ENCODE data around the gene RAB5IF. TPM values are rescaled to one million over a fixed set of nuclear protein-coding genes. Genes with fewer than 3 reads are reported as not detected.
A peak's percentile ranks its signal among the peaks of the same experiment; 100 is the strongest.
"Not testable (repeated sequence)": the region's sequence is repeated elsewhere in the genome, so short reads cannot be mapped to it uniquely, and the experiment has no call there.

RAB5IF gene
- total RNA-seq, 2 experiments from 2014 or later = 108 to 109 TPM

- POLR2A ChIA-PET = interaction anchor here (0.6 kb wide), 1 partner anchor 80 kb away, joined by 4 read pairs; no protein-coding TSS in a partner anchor
- H3K4me3 Mint-ChIP-seq; H3K27me3 Mint-ChIP-seq (ENCODE audit: low read depth); H3K27ac Mint-ChIP-seq; H3K9me3 Mint-ChIP-seq (ENCODE audit: insufficient read depth); DNase-seq; ATAC-seq: not testable (repeated sequence)
- Mint-ChIP-seq H3K4me1 (ENCODE audit: low read depth) (peaks cover 39% of the 10 kb centered on the region), H3K36me3 (ENCODE audit: low read depth) (peaks cover 69% of the 10 kb centered on the region)
- CTCF ChIA-PET = interaction anchor here (1.8 to 2.1 kb wide), 3 partner anchors 121 to 200 kb away, joined by 4 to 8 read pairs (median 7); partner anchors contain the start of gene DSN1
These were observed 2.8 kb downstream of the RAB5IF start for GRCh38 chr20:36608388-36608728.

GRCh38 chr20:36611625-36612024, 6.0 kb downstream of the RAB5IF start:
- no peaks in the 10 kb centered on the region for H3K9me3 Mint-ChIP-seq (ENCODE audit: insufficient read depth)
- H3K4me3 Mint-ChIP-seq = no peak overlapping the region
- no peaks in the 10 kb centered on the region for H3K27me3 Mint-ChIP-seq (ENCODE audit: low read depth)
- no peak for DNase-seq
- ATAC-seq = no peak
- H3K36me3 Mint-ChIP-seq (ENCODE audit: low read depth) = peaks cover 87% of the 10 kb centered on the region
- peak overlapping the region; percentile 63 for H3K27ac Mint-ChIP-seq
- ChIA-PET CTCF (interaction anchor here (1.3 to 3.6 kb wide), 9 partner anchors 18 to 277 kb away, joined by 3 to 43 read pairs (median 5); partner anchors contain the start of gene SLA2), POLR2A (interaction anchor here (1.1 to 2.3 kb wide), 3 partner anchors 14 to 34 kb away, joined by 3 to 10 read pairs (median 7); no protein-coding TSS in a partner anchor)
- H3K4me1 Mint-ChIP-seq (ENCODE audit: low read depth) = peaks cover 45% of the 10 kb centered on the region

- Mint-ChIP-seq H3K4me1 (ENCODE audit: low read depth) (peaks cover 27% of the 10 kb centered on the region), H3K4me3 (no peak overlapping the region), H3K9me3 (ENCODE audit: insufficient read depth) (no peaks in the 10 kb centered on the region), H3K27ac (peak overlapping the region; percentile 52), H3K36me3 (ENCODE audit: low read depth) (peaks cover 73% of the 10 kb centered on the region), H3K27me3 (ENCODE audit: low read depth) (no peaks in the 10 kb centered on the region)
- ATAC-seq = no peak
- CTCF ChIA-PET = interaction anchor here (1.0 to 3.6 kb wide), 7 partner anchors 9 to 132 kb away, joined by 3 to 43 read pairs (median 4); partner anchors contain the start of genes NDRG3 and SLA2
- DNase-seq = no peak
- POLR2A ChIA-PET = no interaction called here
These were observed 8.4 kb downstream of the RAB5IF start for GRCh38 chr20:36613974-36614373.

- no peak for DNase-seq
- H3K4me1 Mint-ChIP-seq (ENCODE audit: low read depth) = peaks cover 27% of the 10 kb centered on the region
- no peak for ATAC-seq
- peak overlapping the region; percentile 57 for H3K27ac Mint-ChIP-seq
- no peak overlapping the region for H3K4me3 Mint-ChIP-seq
- ChIA-PET CTCF (interaction anchor here (1.0 to 3.6 kb wide), 4 partner anchors 10 to 30 kb away, joined by 3 to 43 read pairs (median 3); partner anchors contain the start of gene SLA2), POLR2A (interaction anchor here (0.5 to 0.6 kb wide), 2 partner anchors 131 to 1728 kb away, joined by 3 read pairs; no protein-coding TSS in a partner anchor)
- H3K27me3 Mint-ChIP-seq (ENCODE audit: low read depth) = no peaks in the 10 kb centered on the region
- H3K36me3 Mint-ChIP-seq (ENCODE audit: low read depth) = peaks cover 65% of the 10 kb centered on the region
- no peaks in the 10 kb centered on the region for H3K9me3 Mint-ChIP-seq (ENCODE audit: insufficient read depth)
These were observed 9.4 kb downstream of the RAB5IF start for GRCh38 chr20:36614781-36615557.

GRCh38 chr20:36620917-36621316, 15.3 kb downstream of the RAB5IF start:
- peaks cover 29% of the 10 kb centered on the region for H3K4me1 Mint-ChIP-seq (ENCODE audit: low read depth)
- ChIA-PET CTCF (no interaction called here), POLR2A (no interaction called here)
- peak overlapping the region; percentile 55 for H3K27ac Mint-ChIP-seq
- ATAC-seq (no peak), DNase-seq (no peak)
- H3K27me3 Mint-ChIP-seq (ENCODE audit: low read depth) = no peaks in the 10 kb centered on the region
- peaks cover 51% of the 10 kb centered on the region for H3K36me3 Mint-ChIP-seq (ENCODE audit: low read depth)
- H3K9me3 Mint-ChIP-seq (ENCODE audit: insufficient read depth) = no peaks in the 10 kb centered on the region
- no peak overlapping the region for H3K4me3 Mint-ChIP-seq

GRCh38 chr20:36623444-36623843, 17.9 kb downstream of the RAB5IF start:
- POLR2A ChIA-PET = interaction anchor here (0.6 to 1.6 kb wide), 3 partner anchors 10 to 538 kb away, joined by 3 to 6 read pairs (median 6); no protein-coding TSS in a partner anchor
- ATAC-seq (no peak), DNase-seq (no peak)
- Mint-ChIP-seq H3K4me3 (no peak overlapping the region), H3K27ac (peak overlapping the region; percentile 66), H3K4me1 (ENCODE audit: low read depth) (peaks cover 38% of the 10 kb centered on the region), H3K9me3 (ENCODE audit: insufficient read depth) (no peaks in the 10 kb centered on the region), H3K36me3 (ENCODE audit: low read depth) (peaks cover 65% of the 10 kb centered on the region), H3K27me3 (ENCODE audit: low read depth) (no peaks in the 10 kb centered on the region)
- CTCF ChIA-PET = interaction anchor here (0.6 to 1.6 kb wide), 3 partner anchors 11 to 22 kb away, joined by 3 to 4 read pairs (median 3); partner anchors contain the start of gene RAB5IF

GRCh38 chr20:36624068-36624943, 18.7 kb downstream of the RAB5IF start:
- H3K4me1 Mint-ChIP-seq (ENCODE audit: low read depth) = peaks cover 47% of the 10 kb centered on the region
- peak overlapping the region; percentile 66 for H3K27ac Mint-ChIP-seq
- no peaks in the 10 kb centered on the region for H3K27me3 Mint-ChIP-seq (ENCODE audit: low read depth)
- POLR2A ChIA-PET = interaction anchor here (1.0 to 2.7 kb wide), 4 partner anchors 12 to 22 kb away, joined by 3 to 10 read pairs (median 4); partner anchors contain the start of gene SLA2
- ATAC-seq (no peak), DNase-seq (no peak)
- CTCF ChIA-PET = interaction anchor here (0.6 to 1.6 kb wide), 3 partner anchors 18 to 261 kb away, joined by 3 read pairs; partner anchors contain the start of gene RAB5IF
- H3K36me3 Mint-ChIP-seq (ENCODE audit: low read depth) = peaks cover 65% of the 10 kb centered on the region
- H3K4me3 Mint-ChIP-seq = no peak overlapping the region
- no peaks in the 10 kb centered on the region for H3K9me3 Mint-ChIP-seq (ENCODE audit: insufficient read depth)

- no peak for DNase-seq
- H3K27me3 Mint-ChIP-seq (ENCODE audit: low read depth) = no peaks in the 10 kb centered on the region
- ATAC-seq = no peak
- POLR2A ChIA-PET = interaction anchor here (1.0 to 2.7 kb wide), 3 partner anchors 13 to 21 kb away, joined by 3 to 10 read pairs (median 3); partner anchors contain the start of gene SLA2
- peaks cover 68% of the 10 kb centered on the region for H3K36me3 Mint-ChIP-seq (ENCODE audit: low read depth)
- H3K4me1 Mint-ChIP-seq (ENCODE audit: low read depth) = peaks cover 53% of the 10 kb centered on the region
- H3K9me3 Mint-ChIP-seq (ENCODE audit: insufficient read depth) = no peaks in the 10 kb centered on the region
- H3K4me3 Mint-ChIP-seq = no peak overlapping the region
- peak overlapping the region; percentile 66 for H3K27ac Mint-ChIP-seq
- CTCF ChIA-PET = interaction anchor here (0.6 to 0.7 kb wide), 2 partner anchors 261 to 262 kb away, joined by 3 read pairs; no protein-coding TSS in a partner anchor
These were observed 19.4 kb downstream of the RAB5IF start for GRCh38 chr20:36624944-36625324.

- H3K36me3 Mint-ChIP-seq (ENCODE audit: low read depth) = peaks cover 82% of the 10 kb centered on the region
- no peak for ATAC-seq
- H3K4me1 Mint-ChIP-seq (ENCODE audit: low read depth) = peaks cover 72% of the 10 kb centered on the region
- H3K9me3 Mint-ChIP-seq (ENCODE audit: insufficient read depth) = no peaks in the 10 kb centered on the region
- ChIA-PET CTCF (interaction anchor here (1.2 to 1.4 kb wide), 2 partner anchors 14 to 39 kb away, joined by 3 to 4 read pairs; no protein-coding TSS in a partner anchor), POLR2A (interaction anchor here (0.7 to 4.9 kb wide), 2 partner anchors 17 to 40 kb away, joined by 3 to 34 read pairs; partner anchors contain the start of gene SLA2)
- H3K27me3 Mint-ChIP-seq (ENCODE audit: low read depth) = no peaks in the 10 kb centered on the region
- peak overlapping the region; percentile 73 for H3K27ac Mint-ChIP-seq
- H3K4me3 Mint-ChIP-seq = no peak overlapping the region
- DNase-seq = no peak
These were observed 22.5 kb downstream of the RAB5IF start for GRCh38 chr20:36628076-36628475.

GRCh38 chr20:36629719-36630681, 24.4 kb downstream of the RAB5IF start:
- Mint-ChIP-seq H3K36me3 (ENCODE audit: low read depth) (peaks cover 77% of the 10 kb centered on the region), H3K4me1 (ENCODE audit: low read depth) (peaks cover 64% of the 10 kb centered on the region)

More at GRCh38 chr20:36629719-36630681, 24.4 kb downstream of the RAB5IF start:
- ChIA-PET POLR2A (interaction anchor here (0.6 to 4.9 kb wide), 6 partner anchors 12 to 888 kb away, joined by 3 to 34 read pairs (median 4); partner anchors contain the start of genes RBM39, SLA2 and TGIF2), CTCF (interaction anchor here (0.6 to 2.0 kb wide), 16 partner anchors 13 to 178 kb away, joined by 3 to 9 read pairs (median 4); partner anchors contain the start of genes DSN1, RAB5IF and SLA2)
- peak; percentile 95 for ATAC-seq
- Mint-ChIP-seq H3K9me3 (ENCODE audit: insufficient read depth) (no peaks in the 10 kb centered on the region), H3K27me3 (ENCODE audit: low read depth) (no peaks in the 10 kb centered on the region), H3K27ac (peak overlapping the region; percentile 96), H3K4me3 (peak overlapping the region; percentile 60)
- DNase-seq = peak; percentile 78
